H9 (cell line): ENCODE measurements around the gene TNFRSF21. TPM values are rescaled to one million over a fixed set of nuclear protein-coding genes. Genes with fewer than 3 reads are reported as not detected.

Source experiments
- DNase-seq: peaks from one replicate; pipeline ENCODE4 v3.0.0-alpha.2; 2017
- H2AFZ ChIP-seq: one replicate; pipeline ENCODE4 v1.6.1; 2013; ENCODE audit warnings: mild to moderate bottlenecking, low read length, control low read depth, moderate library complexity
- H2AK5ac ChIP-seq: 2 replicates; pipeline ENCODE4 v1.6.1; 2013; ENCODE audit warnings: low read length, control low read depth, mixed read lengths; ENCODE audit not compliant: insufficient read length
- H2BK120ac ChIP-seq: one replicate; pipeline ENCODE4 v1.6.1; 2013; ENCODE audit warnings: low read depth, mild to moderate bottlenecking, low read length, control low read depth, inconsistent platforms; ENCODE audit not compliant: poor library complexity, severe bottlenecking
- H2BK12ac ChIP-seq: 2 replicates; pipeline ENCODE4 v1.6.1; 2013; ENCODE audit warnings: low read length, control low read depth, mixed read lengths, low read depth; ENCODE audit not compliant: insufficient read length
- H2BK15ac ChIP-seq: 2 replicates; pipeline ENCODE4 v1.6.1; 2013; ENCODE audit warnings: low read depth, low read length, control low read depth
- H2BK20ac ChIP-seq: one replicate; pipeline ENCODE4 v1.6.1; 2013; ENCODE audit warnings: low read depth, mild to moderate bottlenecking, low read length, control low read depth, inconsistent platforms; ENCODE audit not compliant: poor library complexity, severe bottlenecking
- H2BK5ac ChIP-seq: 2 replicates; pipeline ENCODE4 v1.6.1; 2013; ENCODE audit warnings: low read length, control low read depth, mixed read lengths; ENCODE audit not compliant: insufficient read length
- H3K14ac ChIP-seq: 2 replicates; pipeline ENCODE4 v1.6.1; 2013; ENCODE audit warnings: low read length, control low read depth; ENCODE audit not compliant: insufficient read depth
- H3K18ac ChIP-seq: 2 replicates; pipeline ENCODE4 v1.6.1; 2013; ENCODE audit warnings: low read depth, mild to moderate bottlenecking, mixed read lengths, low read length, control low read depth; ENCODE audit not compliant: insufficient read length
- H3K23ac ChIP-seq: 2 replicates; pipeline ENCODE4 v1.6.1; 2013; ENCODE audit warnings: low read length, control low read depth, mixed read lengths, low read depth; ENCODE audit not compliant: insufficient read length
- H3K23me2 ChIP-seq: 2 replicates; pipeline ENCODE4 v1.6.1; 2013; ENCODE audit warnings: low read depth, mild to moderate bottlenecking, mixed read lengths, low read length, control low read depth; ENCODE audit not compliant: insufficient read length, poor library complexity, severe bottlenecking
- H3K27ac ChIP-seq: 2 replicates; pipeline ENCODE4 v1.5.1; 2013; ENCODE audit warnings: low read length, control low read depth, mixed read lengths, low read depth; ENCODE audit not compliant: insufficient read length
- H3K27me3 ChIP-seq: 2 replicates; pipeline ENCODE4 v1.6.1; 2013; ENCODE audit warnings: low read length, control low read depth, inconsistent platforms; ENCODE audit not compliant: insufficient read depth
- H3K4ac ChIP-seq: 2 replicates; pipeline ENCODE4 v1.6.1; 2013; ENCODE audit warnings: low read depth, mild to moderate bottlenecking, control low read depth, inconsistent platforms, low read length, moderate library complexity
- H3K4me1 ChIP-seq: 2 replicates; pipeline ENCODE4 v1.6.1; 2013; ENCODE audit warnings: low read length, control low read depth, inconsistent platforms; ENCODE audit not compliant: insufficient read depth
- H3K4me2 ChIP-seq: 2 replicates; pipeline ENCODE4 v1.6.1; 2013; ENCODE audit warnings: low read length, control low read depth, mixed read lengths; ENCODE audit not compliant: insufficient read length, insufficient read depth
- H3K56ac ChIP-seq: 2 replicates; pipeline ENCODE4 v1.6.1; 2013; ENCODE audit warnings: low read depth, mild to moderate bottlenecking, mixed read lengths, low read length, control low read depth; ENCODE audit not compliant: insufficient read length
- H3K79me1 ChIP-seq: 2 replicates; pipeline ENCODE4 v1.6.1; 2013; ENCODE audit warnings: low read depth, mild to moderate bottlenecking, moderate library complexity, low read length, control low read depth, inconsistent platforms; ENCODE audit not compliant: insufficient read depth, poor library complexity, severe bottlenecking
- H3K79me2 ChIP-seq: 2 replicates; pipeline ENCODE4 v1.6.1; 2013; ENCODE audit warnings: low read length, control low read depth, inconsistent platforms; ENCODE audit not compliant: insufficient read depth
- H3K9ac ChIP-seq: 2 replicates; pipeline ENCODE4 v1.6.1; 2013; ENCODE audit warnings: low read length, control low read depth, mixed read lengths; ENCODE audit not compliant: insufficient read length; ENCODE audit errors: extremely low read depth
- H3K9me3 ChIP-seq: one replicate; pipeline ENCODE4 v1.6.1; 2013; ENCODE audit warnings: low read depth, low read length, inconsistent platforms; ENCODE audit not compliant: control insufficient read depth
- H3T11ph ChIP-seq: one replicate; pipeline ENCODE4 v1.6.1; 2013; ENCODE audit warnings: mild to moderate bottlenecking, low read length, control low read depth, inconsistent platforms
- H4K20me1 ChIP-seq: one replicate; pipeline ENCODE4 v1.6.1; 2013; ENCODE audit not compliant: control insufficient read depth, insufficient read length, insufficient read depth
- H4K5ac ChIP-seq: 2 replicates; pipeline ENCODE4 v1.6.1; 2013; ENCODE audit warnings: low read depth, mild to moderate bottlenecking, mixed read lengths, low read length, control low read depth; ENCODE audit not compliant: insufficient read length
- H4K8ac ChIP-seq: replicated peaks from 2 replicates; pipeline ENCODE4 v1.6.1; 2013; ENCODE audit warnings: low read length, control low read depth, mixed read lengths, low read depth; ENCODE audit not compliant: insufficient read length
- H4K91ac ChIP-seq: 2 replicates; pipeline ENCODE4 v1.6.1; 2013; ENCODE audit warnings: low read depth, mild to moderate bottlenecking, moderate library complexity, mixed read lengths, low read length, control low read depth; ENCODE audit not compliant: insufficient read length
- H3K27ac Mint-ChIP-seq, 3 experiments: 2 replicates in 2 of 3; 3 replicates in 1 of 3; pipeline ENCODE4 v1.8.0; 2020 to 2021; ENCODE audit warnings: mixed read lengths in 3 of 3, mild to moderate bottlenecking in 1 of 3, moderate library complexity in 1 of 3
- H3K27me3 Mint-ChIP-seq: 2 replicates; pipeline ENCODE4 v1.8.0; 2021; ENCODE audit warnings: low read depth, mild to moderate bottlenecking, moderate library complexity, mixed read lengths
- H3K36me3 Mint-ChIP-seq, 3 experiments: 2 replicates in 2 of 3; 3 replicates in 1 of 3; pipeline ENCODE4 v1.8.0; 2020 to 2021; ENCODE audit warnings: low read depth in 3 of 3, mixed read lengths in 3 of 3; ENCODE audit not compliant: insufficient read depth in 1 of 3
- H3K4me1 Mint-ChIP-seq, 2 experiments: 2 replicates each; pipeline ENCODE4 v1.8.0; 2020; ENCODE audit warnings: mixed read lengths in 2 of 2
- H3K4me3 Mint-ChIP-seq, 2 experiments: 2 replicates in 1 of 2; 3 replicates in 1 of 2; pipeline ENCODE4 v1.8.0; 2020 to 2021; ENCODE audit warnings: mild to moderate bottlenecking in 2 of 2, mixed read lengths in 2 of 2, moderate library complexity in 1 of 2
- H3K9me3 Mint-ChIP-seq, 2 experiments: 2 replicates in 1 of 2; 3 replicates in 1 of 2; pipeline ENCODE4 v1.8.0; 2020; ENCODE audit warnings: mild to moderate bottlenecking in 2 of 2, mixed read lengths in 2 of 2, moderate library complexity in 1 of 2
- CTCF ChIP-seq: fragments of 200-600 bp; sonication (generic); conservative IDR thresholded peaks from 3 replicates; pipeline ENCODE4 v1.8.0; 2021; ENCODE audit warnings: antibody characterized with exemption, mild to moderate bottlenecking
- WGBS: extraction: QIAGEN DNeasy Blood & Tissue Kit; methylation state at CpG from one replicate; pipeline ENCODE4 v1.1.7; 2013; ENCODE audit warnings: missing lambda C conversion rate, low lambda C conversion rate, mixed read lengths; ENCODE audit not compliant: insufficient read length; ENCODE audit errors: extremely low coverage; 5-methylcytosine and 5-hydroxymethylcytosine counted together
- total RNA-seq: library from RNA; stranded (reverse); gene quantifications from 2 replicates; pipeline ENCODE4 v1.2.1, GENCODE V29; 2021

The TNFRSF21 gene
- total RNA-seq, 1 experiment from 2014 or later, result 39.1 TPM

GRCh38 chr6:47353871-47354270 is 44.2 kb upstream of the TNFRSF21 start:
- Histone ChIP-seq H3K18ac (no peak overlapping the region), H2BK120ac (no peak overlapping the region), H3T11ph (no peak overlapping the region), H3K4ac (no peak overlapping the region), H4K8ac (no peak overlapping the region), H3K9ac (no peak overlapping the region), H4K20me1 (no peaks in the 10 kb centered on the region), H3K9me3 (no peaks in the 10 kb centered on the region), H4K91ac (no peak overlapping the region), H2BK20ac (no peak overlapping the region), H2BK5ac (no peak overlapping the region), H3K79me2 (no peaks in the 10 kb centered on the region), H3K4me2 (no peak overlapping the region), H2BK12ac (no peak overlapping the region), H3K56ac (no peak overlapping the region), H3K23ac (no peak overlapping the region), H2AFZ (no peak overlapping the region), H3K79me1 (no peaks in the 10 kb centered on the region), H3K23me2 (no peaks in the 10 kb centered on the region), H3K27ac (no peak overlapping the region), H3K14ac (no peak overlapping the region), H3K27me3 (no peaks in the 10 kb centered on the region), H2BK15ac (no peak overlapping the region), H4K5ac (no peak overlapping the region), H3K4me1 (peaks cover 2% of the 10 kb centered on the region; the same call in 1 of the 2 replicates), H2AK5ac (no peak overlapping the region)
- H3K36me3 Mint-ChIP-seq, result 0 out of 7 replicates have a peak, but pooled peaks cover 0 to 3% (median 0%) of the 10 kb centered on the region in 3 experiments
- no peak overlapping the region for H3K27ac Mint-ChIP-seq
- H3K4me1 Mint-ChIP-seq, result peaks cover 21 to 24% of the 10 kb centered on the region in 2 experiments
- no CpG with 5 or more reads among the region's 1 CpG for WGBS
- 0 out of 2 replicates have a peak, but pooled peaks cover 1% of the 10 kb centered on the region for H3K27me3 Mint-ChIP-seq
- no peak overlapping the region for H3K4me3 Mint-ChIP-seq
- H3K9me3 Mint-ChIP-seq, result no peaks in the 10 kb centered on the region; a peak in 1 of 5 replicates
- no peak for TF ChIP-seq CTCF
- no peak for DNase-seq
